ENCODE data around the gene KRT26.
A peak's percentile ranks its signal among the peaks of the same experiment; 100 is the strongest.
"Not testable (repeated sequence)": the region's sequence is repeated elsewhere in the genome, so short reads cannot be mapped to it uniquely, and the experiment has no call there.

KRT26 gene

DNA sequence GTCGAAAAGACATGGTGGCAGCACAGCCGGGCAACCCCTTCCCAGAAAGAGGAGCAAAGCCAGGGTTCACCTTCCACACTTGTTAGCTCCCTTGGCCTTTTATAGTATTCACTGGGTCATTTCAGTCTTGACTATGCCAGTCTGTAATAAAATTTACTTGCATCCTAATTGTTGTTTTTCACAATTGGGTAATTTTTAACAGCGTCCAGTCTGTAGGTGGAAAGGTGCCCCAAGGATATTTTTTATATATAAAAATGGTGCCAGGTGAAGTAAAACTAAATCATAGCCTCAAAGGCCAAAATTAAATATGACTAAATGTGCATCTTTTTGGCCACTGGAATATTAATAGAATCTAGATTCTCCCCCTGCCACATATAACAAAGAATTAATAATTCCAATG is at the start of gene KRT26:
Gene KRT26 (minus strand): TSS at position 101 of the 400 bp plus-strand sequence. CDS start 88 bp downstream, at position 13.
- no peak for DNase-seq

GRCh38 chr17:40821536-40821935 is 49.5 kb upstream of the KRT26 start:
- no peak for DNase-seq

- DNase-seq, result no peak
Measured at GRCh38 chr17:40820228-40820838, 48.3 kb upstream of the KRT26 start.

- DNase-seq, result no peak
Measured at GRCh38 chr17:40819528-40820125, 47.6 kb upstream of the KRT26 start.

- peak; percentile 87 to 89 for DNase-seq
Measured at GRCh38 chr17:40818733-40819527, 46.9 kb upstream of the KRT26 start.

DNA sequence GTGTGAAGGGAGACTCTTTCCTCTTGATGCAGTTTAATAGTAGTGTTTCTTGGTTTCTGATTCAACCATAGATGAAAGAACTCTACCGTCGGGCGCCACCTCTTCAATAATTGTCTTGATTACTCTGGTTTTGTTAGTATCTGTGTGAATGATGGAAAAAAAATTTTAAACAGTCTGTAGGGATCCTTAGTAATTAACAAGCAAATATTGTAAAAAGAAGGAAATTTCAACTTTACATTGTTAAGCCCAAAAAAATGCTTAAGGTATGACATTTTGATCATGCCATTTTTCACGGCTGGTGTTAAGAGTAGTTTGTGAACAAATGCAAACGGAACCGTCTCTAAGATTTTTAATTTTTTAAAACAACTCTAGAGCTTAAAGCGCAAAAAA is 46.3 kb upstream of the KRT26 start:
- DNase-seq, result no peak

- no peak for DNase-seq
Measured at GRCh38 chr17:40817103-40817682, 45.2 kb upstream of the KRT26 start.

DNA sequence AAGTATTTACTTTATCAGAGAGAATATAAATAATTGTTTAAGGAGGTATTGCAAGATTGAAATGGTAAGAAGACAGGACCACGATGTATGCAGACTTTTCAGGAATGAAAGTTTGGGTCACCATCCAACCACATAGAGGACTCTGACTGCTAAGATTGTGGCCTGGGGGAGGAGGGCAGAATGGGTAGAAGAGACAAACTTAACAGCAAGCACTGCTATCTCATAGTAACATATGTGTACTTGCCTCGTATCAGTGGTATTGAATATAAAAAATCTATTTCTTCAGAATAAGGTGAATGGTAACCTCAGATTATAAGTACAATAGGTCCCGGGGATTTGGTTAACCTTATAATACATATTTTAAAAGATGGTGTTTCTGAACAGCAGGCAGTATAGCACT is 44.6 kb upstream of the KRT26 start:
- no peak for DNase-seq

- DNase-seq, result no peak
Measured at GRCh38 chr17:40815381-40815780, 43.4 kb upstream of the KRT26 start.

DNA sequence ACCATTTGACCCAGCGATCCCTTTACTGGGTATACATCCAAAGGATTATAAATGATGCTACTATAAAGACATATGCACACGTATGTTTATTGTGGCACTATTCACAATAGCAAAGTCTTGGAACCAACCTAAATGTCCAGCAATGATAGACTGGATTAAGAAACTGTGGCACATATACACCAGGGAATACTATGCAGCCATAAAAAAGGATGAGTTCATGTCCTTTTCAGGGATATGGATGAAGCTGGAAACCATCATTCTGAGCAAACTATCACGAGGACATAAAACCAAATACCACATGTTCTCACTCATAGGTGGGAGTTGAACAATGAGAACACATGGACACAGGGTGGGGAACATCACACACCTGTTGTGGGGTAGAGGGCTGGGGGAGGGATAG is 42.7 kb upstream of the KRT26 start:
- not testable (repeated sequence) for DNase-seq

GRCh38 chr17:40813804-40814203 is 41.8 kb upstream of the KRT26 start:
- no peak for DNase-seq

DNA sequence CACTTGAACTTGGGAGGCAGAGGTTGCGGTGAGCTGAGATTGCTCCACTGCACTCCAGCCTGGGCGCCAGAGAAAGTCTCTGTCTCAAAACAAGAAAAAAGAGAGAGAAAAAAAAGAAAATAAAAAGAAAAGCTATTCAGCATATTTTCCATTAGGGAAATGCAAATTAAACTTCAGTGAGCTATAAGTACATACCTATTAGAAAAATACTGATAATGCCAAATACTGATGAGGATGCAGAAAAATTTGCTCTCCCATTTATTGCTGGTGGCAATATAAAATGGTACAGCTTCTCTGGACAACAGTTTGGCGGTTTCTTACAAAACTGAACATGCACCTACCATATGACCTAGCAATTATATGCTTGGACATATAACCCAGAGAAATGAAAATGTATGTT is 40.6 kb upstream of the KRT26 start:
- no peak for DNase-seq

DNA sequence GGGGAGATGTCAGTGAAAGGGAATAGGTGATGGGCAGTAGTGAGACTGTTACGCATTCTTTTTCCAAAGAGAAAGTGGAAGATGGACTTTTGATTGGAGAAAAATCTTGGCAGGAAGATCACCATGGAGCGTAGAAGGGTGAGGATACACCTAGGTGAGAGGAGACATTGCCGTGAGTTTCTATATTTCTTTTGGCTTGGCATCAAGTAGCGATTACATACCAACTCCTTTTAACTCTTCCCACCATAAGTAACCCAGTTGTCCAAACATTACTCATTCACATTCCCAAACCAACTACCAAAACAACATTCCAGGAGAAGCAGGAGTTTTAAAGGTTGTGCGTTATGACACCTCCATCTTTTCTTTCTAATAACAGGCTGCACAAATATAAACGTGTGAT is 38.5 kb upstream of the KRT26 start:
- no peak for DNase-seq

DNA sequence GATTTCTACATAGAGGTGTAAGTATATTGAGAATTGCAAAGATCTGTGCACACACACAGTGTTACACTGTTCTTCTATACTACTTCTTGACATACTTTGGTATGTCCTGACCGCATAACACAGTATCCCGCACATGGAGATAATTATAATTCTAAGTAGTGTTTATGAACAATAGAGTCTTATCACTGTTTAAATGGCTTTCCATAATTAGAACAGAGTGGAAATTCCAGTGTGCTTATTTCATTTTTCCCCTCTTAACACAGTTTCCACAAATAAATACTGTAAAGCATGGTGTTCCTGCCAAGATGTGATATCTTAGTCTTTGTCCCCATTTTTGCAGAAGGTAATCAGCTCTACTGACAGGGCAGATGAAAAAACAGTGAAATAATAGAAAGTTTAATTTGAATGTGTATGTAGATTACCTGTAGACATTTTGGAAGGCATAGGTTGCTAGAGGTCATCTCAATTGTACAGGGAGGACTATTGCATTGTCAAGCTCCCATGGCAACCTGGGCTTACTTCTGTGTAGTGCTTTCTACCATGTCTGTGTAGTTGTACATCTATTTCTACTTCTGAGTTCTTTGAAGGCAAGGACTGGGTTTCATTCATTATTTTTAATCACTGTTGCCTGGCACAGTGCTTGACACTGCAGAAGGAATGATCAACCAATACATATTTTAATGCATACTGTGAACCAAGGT is 37.9 kb upstream of the KRT26 start:
- no peak for DNase-seq

DNA sequence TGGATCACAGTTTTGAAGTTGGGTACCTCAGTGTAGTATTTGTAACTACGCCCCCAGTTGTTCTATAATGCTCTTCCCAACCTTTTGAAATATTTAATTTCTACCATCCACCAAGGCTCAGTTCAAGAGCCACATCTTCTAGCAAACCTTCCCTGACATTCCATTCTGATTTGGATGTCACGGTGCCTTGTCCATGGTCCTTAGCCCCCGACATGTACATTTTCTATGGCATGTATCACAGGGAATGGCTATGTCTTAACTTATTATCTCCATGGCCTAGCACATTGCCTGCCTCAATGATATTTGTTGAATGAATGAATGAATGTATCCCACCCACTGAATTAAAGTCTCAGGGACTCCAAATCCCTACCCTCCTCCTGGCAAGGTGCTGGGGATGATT is 34.1 kb upstream of the KRT26 start:
- no peak for DNase-seq

DNA sequence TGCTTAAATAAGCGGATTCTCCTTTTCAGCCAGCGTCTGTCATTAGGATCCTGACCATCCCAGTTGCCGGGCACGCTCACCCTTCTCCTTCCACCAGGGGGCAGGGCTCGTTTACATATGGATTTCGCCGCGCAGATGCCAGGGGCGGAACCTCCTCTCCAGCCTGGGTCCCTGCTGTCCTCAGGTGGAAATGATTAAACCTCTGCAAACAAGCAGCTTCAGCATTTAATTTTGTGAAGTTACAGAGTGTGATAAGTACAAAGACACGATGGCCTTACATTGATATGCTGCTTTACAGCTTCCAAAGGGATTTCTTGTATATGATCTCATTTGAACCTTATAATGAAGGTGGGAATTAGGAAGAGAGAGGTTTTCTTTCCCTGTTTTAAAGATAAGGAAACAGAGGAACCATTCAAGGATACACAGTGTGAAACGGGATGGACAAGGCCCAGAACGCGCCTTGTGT is 31.6 kb upstream of the KRT26 start:
- peak; percentile 70 to 75 for DNase-seq

- no peak for DNase-seq
Measured at GRCh38 chr17:40801157-40801556, 29.2 kb upstream of the KRT26 start.

DNA sequence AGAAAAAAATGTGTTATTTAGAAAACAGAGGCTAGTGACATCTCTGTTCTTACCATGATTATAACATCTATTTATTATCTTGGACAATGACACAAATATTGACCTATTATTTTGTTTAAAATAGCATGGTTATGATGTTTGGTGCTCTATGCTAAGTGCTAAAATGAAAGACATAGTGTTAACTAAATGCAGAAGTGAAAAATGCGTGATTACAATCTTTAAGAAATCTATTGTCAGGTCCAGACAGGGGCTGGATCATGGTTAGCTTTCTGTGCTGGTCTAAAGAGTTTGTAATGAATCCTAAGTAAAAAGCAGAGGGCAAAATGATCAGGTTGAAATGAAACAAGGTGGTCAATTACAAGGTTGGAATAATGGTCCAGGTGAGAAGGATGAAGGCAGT is 28.4 kb upstream of the KRT26 start:
- DNase-seq, result no peak

DNA sequence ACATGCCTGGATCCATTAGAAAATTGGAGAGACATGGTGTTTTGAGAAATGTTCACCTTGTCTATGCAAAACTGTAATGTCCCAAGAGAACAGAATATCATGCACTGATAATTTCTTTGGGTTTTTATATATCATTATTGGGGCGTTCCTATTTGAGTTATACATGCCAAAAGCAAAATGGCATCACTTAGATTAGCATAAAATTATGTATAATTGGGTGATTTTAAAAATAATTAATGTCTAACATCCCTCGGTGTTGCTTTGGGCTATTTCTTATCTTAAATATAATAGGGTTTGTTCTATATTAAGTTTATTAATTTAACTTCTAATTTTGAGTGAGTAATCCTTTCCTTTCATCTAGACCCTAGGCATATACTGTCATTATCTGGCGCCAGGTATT is 27.9 kb upstream of the KRT26 start, which contains the start of gene KRT28:
Gene KRT28 (minus strand): TSS at position 101 of the 400 bp plus-strand sequence. CDS start 66 bp downstream, at position 35.
- DNase-seq, result no peak

- no peak for DNase-seq
Measured at GRCh38 chr17:40796846-40797245, 24.8 kb upstream of the KRT26 start.

- no peak for DNase-seq
Measured at GRCh38 chr17:40795019-40795667, 23.1 kb upstream of the KRT26 start.

GRCh38 chr17:40794466-40794865 is 22.5 kb upstream of the KRT26 start:
- DNase-seq, result no peak
